IMR-90 (cell line): Measurements from ENCODE around the gene PRMT2. TPM values are rescaled to one million over a fixed set of nuclear protein-coding genes. Genes with fewer than 3 reads are reported as not detected.

Experiments used
- ATAC-seq: fragments of 200-7000 bp; cut with Tn5 transposase; 2 replicates; pipeline ENCODE4 v1.9.1; 2020; ENCODE audit warnings: low read depth, mild to moderate bottlenecking, moderate library complexity
- BruUV-seq: library from RNA; stranded (reverse); fragments of 400-500 nt; replicated peaks from 2 replicates; lab custom pipeline; 2021; lab: Mats Ljungman, UMichigan
- CTCF ChIA-PET: fragments of 300-600 bp; formaldehyde crosslinking; extraction: SDS; loops from one replicate; lab custom pipeline; 2021; ENCODE audit warnings: antibody characterized with exemption; lab: Yijun Ruan, JAX
- POLR2A ChIA-PET: fragments of 300-600 bp; sonication (Branson Sonifier 250); formaldehyde crosslinking; loops from one replicate; lab custom pipeline; 2022; ENCODE audit warnings: antibody characterized with exemption; ENCODE audit not compliant: unreplicated experiment; lab: Charles Lee
- DNase-seq: peaks from one replicate; pipeline ENCODE4 v3.0.0; 2013
- H2AFZ ChIP-seq: replicated peaks from 2 replicates; pipeline ENCODE3; 2013; ENCODE audit warnings: low read length, mild to moderate bottlenecking; ENCODE audit not compliant: poor library complexity
- H2AK5ac ChIP-seq: 2 replicates; pipeline ENCODE4 v1.6.1; 2013; ENCODE audit warnings: low read depth, low read length, inconsistent platforms
- H2AK9ac ChIP-seq: replicated peaks from 2 replicates; pipeline ENCODE3; 2013; ENCODE audit warnings: mild to moderate bottlenecking, low read depth, low read length, moderate library complexity; ENCODE audit not compliant: poor library complexity
- H2BK120ac ChIP-seq: 2 replicates; pipeline ENCODE4 v1.6.1; 2013; ENCODE audit warnings: low read depth, low read length, inconsistent platforms
- H2BK15ac ChIP-seq: 3 replicates; pipeline ENCODE4 v1.6.1; 2013; ENCODE audit warnings: low read depth, low read length, inconsistent platforms
- H2BK20ac ChIP-seq: 2 replicates; pipeline ENCODE4 v1.6.1; 2013; ENCODE audit warnings: low read depth, mild to moderate bottlenecking, inconsistent platforms, low read length, moderate library complexity
- H2BK5ac ChIP-seq: 2 replicates; pipeline ENCODE4 v1.6.1; 2013; ENCODE audit warnings: mild to moderate bottlenecking, low read depth, low read length, inconsistent platforms; ENCODE audit not compliant: poor library complexity, severe bottlenecking
- H3K14ac ChIP-seq: replicated peaks from 2 replicates; pipeline ENCODE4 v1.6.1; 2013; ENCODE audit warnings: low read depth, low read length, inconsistent platforms
- H3K18ac ChIP-seq: 2 replicates; pipeline ENCODE4 v1.6.1; 2013; ENCODE audit warnings: low read depth, low read length, control low read depth
- H3K23ac ChIP-seq: 2 replicates; pipeline ENCODE4 v1.6.1; 2013; ENCODE audit warnings: low read depth, low read length, inconsistent platforms
- H3K27ac ChIP-seq: 2 replicates; pipeline ENCODE4 v1.5.1; 2013; ENCODE audit warnings: mild to moderate bottlenecking, control low read depth, low read length; ENCODE audit not compliant: insufficient read depth
- H3K27me3 ChIP-seq: 2 replicates; pipeline ENCODE4 v1.6.1; 2013; ENCODE audit warnings: low read length; ENCODE audit not compliant: control insufficient read depth, insufficient read depth
- H3K36me3 ChIP-seq: 2 replicates; pipeline ENCODE4 v1.6.1; 2013; ENCODE audit warnings: low read length, mixed read lengths; ENCODE audit not compliant: control insufficient read depth, insufficient read depth
- H3K4ac ChIP-seq: 2 replicates; pipeline ENCODE4 v1.6.1; 2013; ENCODE audit warnings: low read depth, low read length, inconsistent platforms
- H3K4me1 ChIP-seq: 2 replicates; pipeline ENCODE4 v1.6.1; 2013; ENCODE audit warnings: low read length, mixed read lengths; ENCODE audit not compliant: control insufficient read depth, insufficient read depth
- H3K4me2 ChIP-seq: 2 replicates; pipeline ENCODE4 v1.6.1; 2013; ENCODE audit warnings: low read depth, mild to moderate bottlenecking, control low read depth, low read length, moderate library complexity
- H3K4me3 ChIP-seq: 2 replicates; pipeline ENCODE4 v1.5.1; 2013; ENCODE audit warnings: low read depth, mild to moderate bottlenecking, control low read depth, low read length, moderate library complexity; ENCODE audit not compliant: insufficient read depth
- H3K56ac ChIP-seq: 2 replicates; pipeline ENCODE4 v1.6.1; 2013; ENCODE audit warnings: low read length, inconsistent platforms; ENCODE audit not compliant: insufficient read depth; ENCODE audit errors: extremely low read depth
- H3K79me1 ChIP-seq, 2 experiments: 2 replicates each; pipeline ENCODE4 v1.6.1; 2013; ENCODE audit warnings: low read length in 2 of 2, inconsistent platforms in 1 of 2, low read depth in 1 of 2
- H3K9ac ChIP-seq: 2 replicates; pipeline ENCODE4 v1.6.1; 2013; ENCODE audit warnings: low read depth, low read length, control low read depth
- H3K9me1 ChIP-seq: 2 replicates; pipeline ENCODE4 v1.6.1; 2013; ENCODE audit warnings: low read length, inconsistent platforms; ENCODE audit not compliant: insufficient read depth
- H3K9me3 ChIP-seq: 2 replicates; pipeline ENCODE4 v1.6.1; 2013; ENCODE audit warnings: low read length; ENCODE audit not compliant: control insufficient read depth, insufficient read depth
- H4K20me1 ChIP-seq: 2 replicates; pipeline ENCODE4 v1.6.1; 2013; ENCODE audit warnings: low read length, inconsistent platforms; ENCODE audit not compliant: insufficient read depth
- H4K5ac ChIP-seq: 2 replicates; pipeline ENCODE4 v1.6.1; 2013; ENCODE audit warnings: mild to moderate bottlenecking, low read depth, low read length, control low read depth
- H4K8ac ChIP-seq, 2 experiments: 2 replicates each; pipeline ENCODE4 v1.6.1; 2013; ENCODE audit warnings: low read depth in 2 of 2, low read length in 2 of 2, control low read depth in 1 of 2, inconsistent platforms in 1 of 2
- H4K91ac ChIP-seq: 2 replicates; pipeline ENCODE4 v1.6.1; 2013; ENCODE audit warnings: low read depth, low read length, inconsistent platforms; ENCODE audit not compliant: insufficient read depth
- CEBPB ChIP-seq: IDR thresholded peaks from 2 replicates; pipeline ENCODE4 v1.6.1; 2012; ENCODE audit warnings: low read depth, low read length, improper control_type of control experiment
- RAD21 ChIP-seq: IDR thresholded peaks from 2 replicates; pipeline ENCODE4 v1.6.1; 2012; ENCODE audit warnings: low read length, improper control_type of control experiment
- SMC3 ChIP-seq: fragments of 150-350 bp; IDR thresholded peaks from 2 replicates; pipeline ENCODE4 v1.6.1; 2016; ENCODE audit warnings: low read depth, mild to moderate bottlenecking, antibody characterized with exemption, low read length, moderate library complexity
- WGBS, 2 experiments: methylation state at CpG; one replicate each; pipeline versions ENCODE4 v1.1.5 to v1.1.7; 2013; ENCODE audit warnings: missing lambda C conversion rate in 2 of 2; ENCODE audit not compliant: insufficient read length in 1 of 2; ENCODE audit errors: extremely low coverage in 2 of 2; 5-methylcytosine and 5-hydroxymethylcytosine counted together
- dilution Hi-C: fragments of 300-500 bp; cut with HindIII; formaldehyde crosslinking; loops from one replicate; pipeline ENCODE4 v1.14.3; 2018; ENCODE audit warnings: low sequenced_read_pairs; ENCODE audit not compliant: unreplicated experiment
- in situ Hi-C: fragments of 300-500 bp; cut with MboI; formaldehyde crosslinking; loops from 3 replicates; pipeline ENCODE4 v1.14.3; 2019; ENCODE audit warnings: low sequenced_read_pairs, inconsistent platforms, mixed read lengths
- intact Hi-C: fragments of 100-400 bp; cut with micrococcal nuclease; formaldehyde crosslinking; loops from 2 replicates; pipeline ENCODE4 v1.10.0; 2022
- polyA plus RNA-seq, 3 experiments: library from polyadenylated mRNA; depleted of rRNA; stranded (reverse); fragments of >200 nt; gene quantifications; 2 replicates each; pipeline ENCODE4 v1.2.3, GENCODE V29; 2012; ENCODE audit warnings: low replicate concordance in 1 of 3
- total RNA-seq: library from RNA; depleted of rRNA; stranded (reverse); fragments of >200 nt; gene quantifications from 2 replicates; pipeline ENCODE4 v1.2.3, GENCODE V29; 2012
- TF ChIP-seq, protein P1 (sequence below): fragments of 150-350 bp; IDR thresholded peaks from 2 replicates; pipeline ENCODE4 v1.6.1; 2017; ENCODE audit warnings: mild to moderate bottlenecking, antibody characterized with exemption, low read length, low read depth

The PRMT2 gene
- total and polyA plus RNA-seq, 2 of the 4 experiments (the other 2 are of a cell fraction) = 126 to 159 TPM

DNA sequence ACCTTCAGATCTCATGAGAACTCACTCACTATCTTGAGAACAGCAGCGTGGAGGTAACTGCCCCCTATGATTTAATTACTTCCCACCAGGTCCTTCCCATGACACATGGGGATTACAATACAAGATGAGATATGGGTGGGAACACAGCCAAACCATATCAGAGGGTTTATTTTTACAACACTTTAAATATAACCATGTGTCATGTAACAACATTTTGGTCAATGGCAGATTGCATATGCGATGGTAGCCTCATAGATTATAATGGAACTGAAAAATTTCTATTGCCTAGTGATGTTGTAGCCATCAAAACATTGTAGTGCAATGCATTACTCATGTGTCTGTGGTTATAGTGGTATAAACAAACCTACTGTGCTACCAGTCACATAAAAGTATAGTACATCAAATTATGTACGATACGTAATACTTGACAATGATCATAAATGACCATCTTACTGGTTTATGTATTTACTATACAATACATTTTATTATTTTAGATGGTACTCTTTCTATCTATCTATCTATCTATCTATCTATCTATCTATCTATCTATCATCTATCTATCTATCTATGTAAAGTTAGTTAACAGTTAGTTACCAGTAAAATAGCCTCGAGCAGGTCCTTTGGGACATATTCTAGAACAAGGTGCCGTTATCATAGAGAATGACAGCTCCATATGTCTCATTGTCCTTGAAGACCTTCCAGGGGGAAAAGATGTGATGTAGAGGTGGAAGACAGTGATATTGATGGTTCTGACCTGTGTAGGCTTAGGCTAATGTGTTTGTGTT, 18.0 kb upstream of the PRMT2 start:
- no peaks in the 10 kb centered on the region; the same call in 1 of the 2 replicates for H3K27me3 ChIP-seq
- ChIA-PET CTCF (no interaction called here), POLR2A (interaction anchor here (1.2 kb wide), 1 partner anchor 18 kb away, joined by 3 read pairs; the partner anchor contains the start of gene PRMT2)
- no peak for TF ChIP-seq SMC3
- TF ChIP-seq RAD21 = no peak
- TF ChIP-seq, protein P1, sequence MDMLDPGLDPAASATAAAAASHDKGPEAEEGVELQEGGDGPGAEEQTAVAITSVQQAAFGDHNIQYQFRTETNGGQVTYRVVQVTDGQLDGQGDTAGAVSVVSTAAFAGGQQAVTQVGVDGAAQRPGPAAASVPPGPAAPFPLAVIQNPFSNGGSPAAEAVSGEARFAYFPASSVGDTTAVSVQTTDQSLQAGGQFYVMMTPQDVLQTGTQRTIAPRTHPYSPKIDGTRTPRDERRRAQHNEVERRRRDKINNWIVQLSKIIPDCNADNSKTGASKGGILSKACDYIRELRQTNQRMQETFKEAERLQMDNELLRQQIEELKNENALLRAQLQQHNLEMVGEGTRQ = no peak
- TF ChIP-seq CEBPB = peak; percentile 32; the same call in 1 of the 2 replicates
- H2BK5ac ChIP-seq = no peak overlapping the region
- dilution Hi-C loops = no loop called here
- H3K4me1 ChIP-seq = peaks cover 1% of the 10 kb centered on the region; the same call in 1 of the 2 replicates
- H2AK5ac ChIP-seq = no peak overlapping the region
- no peak overlapping the region for H3K9ac ChIP-seq
- intact Hi-C loops = no loop called here
- H3K56ac ChIP-seq = no peak overlapping the region
- no peak overlapping the region for H4K8ac ChIP-seq
- no peak overlapping the region for H3K4me3 ChIP-seq
- no peak overlapping the region for H4K5ac ChIP-seq
- BruUV-seq = no TSS peak
- no peaks in the 10 kb centered on the region for H3K79me1 ChIP-seq
- no peaks in the 10 kb centered on the region for H3K36me3 ChIP-seq
- no peak overlapping the region for H2BK20ac ChIP-seq
- ATAC-seq (no peak), DNase-seq (peak; percentile 60)
- WGBS, 2 experiments = no CpG with 5 or more reads among the region's 6 CpGs
- H2BK15ac ChIP-seq = no peak overlapping the region
- peaks cover 6% of the 10 kb centered on the region for H3K9me3 ChIP-seq
- H3K27ac ChIP-seq = no peak overlapping the region
- no peaks in the 10 kb centered on the region; the same call in 1 of the 2 replicates for H4K20me1 ChIP-seq
- H2BK120ac ChIP-seq = no peak overlapping the region
- H3K23ac ChIP-seq = no peak overlapping the region
- no peak overlapping the region for H3K4me2 ChIP-seq
- H2AFZ ChIP-seq = no peak overlapping the region
- H2AK9ac ChIP-seq = no peak overlapping the region
- H3K18ac ChIP-seq = no peak overlapping the region
- no peaks in the 10 kb centered on the region for H3K9me1 ChIP-seq
- H3K4ac ChIP-seq = no peak overlapping the region
- no peak overlapping the region for H3K14ac ChIP-seq
- H4K91ac ChIP-seq = no peak overlapping the region
- in situ Hi-C loops = no loop called here
